Measurements from ENCODE around the gene TLE6. TPM values are rescaled to one million over a fixed set of nuclear protein-coding genes. Genes with fewer than 3 reads are reported as not detected.
"Not testable (repeated sequence)": the region's sequence is repeated elsewhere in the genome, so short reads cannot be mapped to it uniquely, and the experiment has no call there.

The TLE6 gene
- total RNA-seq, 1 donor from 2014 or later = 1.3 TPM

GRCh38 chr19:2957160-2957559 is 20.2 kb upstream of the TLE6 start:
- DNase-seq = no peak
- Histone ChIP-seq H3K36me3 (no peaks in the 10 kb centered on the region), H3K27me3 (ENCODE audit: low read depth) (no peaks in the 10 kb centered on the region), H3K4me1 (peaks cover under 1% of the 10 kb centered on the region), H3K27ac (replicated peaks) (no peak overlapping the region), H3K9me3 (replicated peaks) (no peaks in the 10 kb centered on the region), H3K4me3 (no peak overlapping the region)
- TF ChIP-seq, protein P1, sequence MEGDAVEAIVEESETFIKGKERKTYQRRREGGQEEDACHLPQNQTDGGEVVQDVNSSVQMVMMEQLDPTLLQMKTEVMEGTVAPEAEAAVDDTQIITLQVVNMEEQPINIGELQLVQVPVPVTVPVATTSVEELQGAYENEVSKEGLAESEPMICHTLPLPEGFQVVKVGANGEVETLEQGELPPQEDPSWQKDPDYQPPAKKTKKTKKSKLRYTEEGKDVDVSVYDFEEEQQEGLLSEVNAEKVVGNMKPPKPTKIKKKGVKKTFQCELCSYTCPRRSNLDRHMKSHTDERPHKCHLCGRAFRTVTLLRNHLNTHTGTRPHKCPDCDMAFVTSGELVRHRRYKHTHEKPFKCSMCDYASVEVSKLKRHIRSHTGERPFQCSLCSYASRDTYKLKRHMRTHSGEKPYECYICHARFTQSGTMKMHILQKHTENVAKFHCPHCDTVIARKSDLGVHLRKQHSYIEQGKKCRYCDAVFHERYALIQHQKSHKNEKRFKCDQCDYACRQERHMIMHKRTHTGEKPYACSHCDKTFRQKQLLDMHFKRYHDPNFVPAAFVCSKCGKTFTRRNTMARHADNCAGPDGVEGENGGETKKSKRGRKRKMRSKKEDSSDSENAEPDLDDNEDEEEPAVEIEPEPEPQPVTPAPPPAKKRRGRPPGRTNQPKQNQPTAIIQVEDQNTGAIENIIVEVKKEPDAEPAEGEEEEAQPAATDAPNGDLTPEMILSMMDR (IDR thresholded peaks at IDR 0.05; ENCODE audit: borderline replicate concordance) = no peak
- intact Hi-C loops (cut with micrococcal nuclease) = loop anchor here (10.0 kb wide), 1 partner anchor 208 kb away; no protein-coding TSS in a partner anchor

- TF ChIP-seq, protein P1 (IDR thresholded peaks at IDR 0.05; ENCODE audit: borderline replicate concordance) = no peak
- DNase-seq = no peak
Measured at GRCh38 chr19:2960120-2960519, 17.2 kb upstream of the TLE6 start.

GRCh38 chr19:2962018-2962670 is 15.2 kb upstream of the TLE6 start:
- intact Hi-C loops (cut with micrococcal nuclease) = no loop called here
- no peaks in the 10 kb centered on the region for H3K27me3 ChIP-seq (ENCODE audit: low read depth)
- H3K27ac ChIP-seq (replicated peaks) = peak overlapping the region; percentile 37
- no peaks in the 10 kb centered on the region for H3K9me3 ChIP-seq (replicated peaks)
- H3K4me1 ChIP-seq = peaks cover 5% of the 10 kb centered on the region
- no peak for DNase-seq
- no peaks in the 10 kb centered on the region for H3K36me3 ChIP-seq
- peak overlapping the region; percentile 39 for H3K4me3 ChIP-seq
- TF ChIP-seq, protein P1 (IDR thresholded peaks at IDR 0.05; ENCODE audit: borderline replicate concordance) = peak; percentile 80

More at GRCh38 chr19:2960120-2960519, 17.2 kb upstream of the TLE6 start:
- Histone ChIP-seq H3K4me3 (no peak overlapping the region), H3K27me3 (ENCODE audit: low read depth) (no peaks in the 10 kb centered on the region), H3K4me1 (peaks cover 5% of the 10 kb centered on the region), H3K9me3 (replicated peaks) (no peaks in the 10 kb centered on the region), H3K36me3 (no peaks in the 10 kb centered on the region), H3K27ac (replicated peaks) (no peak overlapping the region)
- intact Hi-C loops (cut with micrococcal nuclease) = no loop called here

DNA sequence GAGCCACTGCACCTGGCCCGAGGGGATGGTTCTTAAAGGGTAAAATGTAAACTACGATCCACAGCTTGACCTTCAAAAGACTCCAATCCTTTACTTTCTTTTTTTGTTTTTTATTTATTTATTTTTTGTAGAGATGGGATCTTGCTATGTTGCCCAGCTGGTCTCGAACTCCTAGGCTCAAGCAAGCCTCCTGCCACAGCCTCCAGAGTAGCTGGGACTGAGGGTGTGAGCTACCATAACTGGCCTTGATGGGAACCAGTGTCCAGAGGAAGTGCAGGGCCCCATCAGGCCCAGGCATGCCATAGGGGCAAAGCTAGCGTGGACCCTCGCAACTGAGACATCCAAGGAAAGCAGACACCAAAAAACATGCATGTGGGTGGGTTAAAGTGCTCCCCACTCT is 14.2 kb upstream of the TLE6 start:
- DNase-seq = no peak
- Histone ChIP-seq H3K27ac (replicated peaks) (no peak overlapping the region), H3K36me3 (no peaks in the 10 kb centered on the region), H3K4me1 (peaks cover 8% of the 10 kb centered on the region), H3K27me3 (ENCODE audit: low read depth) (no peaks in the 10 kb centered on the region), H3K9me3 (replicated peaks) (no peaks in the 10 kb centered on the region), H3K4me3 (no peak overlapping the region)
- TF ChIP-seq, protein P1 (IDR thresholded peaks at IDR 0.05; ENCODE audit: borderline replicate concordance) = no peak
- intact Hi-C loops (cut with micrococcal nuclease) = no loop called here

- H3K4me3 ChIP-seq; H3K36me3 ChIP-seq; H3K9me3 ChIP-seq (replicated peaks); H3K27ac ChIP-seq (replicated peaks); intact Hi-C loops (cut with micrococcal nuclease); DNase-seq; H3K27me3 ChIP-seq (ENCODE audit: low read depth): not testable (repeated sequence)
- peaks cover 13% of the 10 kb centered on the region for H3K4me1 ChIP-seq
Measured at GRCh38 chr19:2963631-2964030, 13.7 kb upstream of the TLE6 start.

DNA sequence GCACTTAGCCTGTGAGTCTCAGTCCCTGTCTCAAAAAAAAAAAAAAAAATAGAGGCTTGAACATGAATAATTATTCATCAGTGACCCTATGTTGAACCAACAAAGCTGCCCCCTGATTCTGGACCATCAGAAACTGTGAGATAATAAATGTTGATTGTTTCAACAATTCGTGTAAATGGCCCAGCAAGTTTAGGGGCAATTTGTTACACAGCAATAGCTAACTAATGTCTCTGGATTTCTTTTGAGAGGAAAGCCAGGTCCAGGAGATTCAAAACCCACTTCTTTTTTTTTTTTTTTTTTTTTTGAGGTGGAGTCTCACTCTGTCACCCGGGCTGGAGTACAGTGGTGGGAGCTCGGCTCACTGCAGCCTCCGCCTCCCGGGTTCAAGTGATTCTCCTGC is 12.5 kb upstream of the TLE6 start:
- H3K36me3 ChIP-seq = no peaks in the 10 kb centered on the region
- intact Hi-C loops (cut with micrococcal nuclease) = no loop called here
- no peak overlapping the region for H3K27ac ChIP-seq (replicated peaks)
- no peak for DNase-seq
- H3K4me1 ChIP-seq = peaks cover 25% of the 10 kb centered on the region
- TF ChIP-seq, protein P1 (IDR thresholded peaks at IDR 0.05; ENCODE audit: borderline replicate concordance) = no peak
- no peaks in the 10 kb centered on the region for H3K9me3 ChIP-seq (replicated peaks)
- H3K4me3 ChIP-seq = no peak overlapping the region
- H3K27me3 ChIP-seq (ENCODE audit: low read depth) = no peaks in the 10 kb centered on the region

Measured in left ventricle myocardium inferior (tissue), 1 donor.